Kidney epithelial cell (primary cell): Measurements from ENCODE around the gene CHI3L1. TPM values are rescaled to one million over a fixed set of nuclear protein-coding genes. Genes with fewer than 3 reads are reported as not detected.

ENCODE experiments used
- DNase-seq: peaks from one replicate; pipeline ENCODE4 v3.0.0-alpha.2; 2010; ENCODE audit warnings: low read depth
- H3K27me3 ChIP-seq: 2 replicates; pipeline ENCODE4 v1.6.0; 2011; ENCODE audit warnings: low read length; ENCODE audit not compliant: control insufficient read depth, insufficient read depth
- H3K36me3 ChIP-seq: 2 replicates; pipeline ENCODE4 v1.5.1; 2011; ENCODE audit warnings: low read length; ENCODE audit not compliant: control insufficient read depth, insufficient read depth
- H3K4me3 ChIP-seq: 2 replicates; pipeline ENCODE4 v1.5.1; 2011; ENCODE audit warnings: low read depth, mild to moderate bottlenecking, control low read depth, low read length
- total RNA-seq: library from RNA; depleted of rRNA; stranded (reverse); fragments of >200 nt; gene quantifications from 2 replicates; pipeline ENCODE4 v1.2.3, GENCODE V29; 2015
- TF ChIP-seq, protein P1 (sequence below): IDR thresholded peaks from 2 replicates; pipeline ENCODE4 v1.5.1; 2011; ENCODE audit warnings: mild to moderate bottlenecking, moderate library complexity, low read length, control low read depth, inconsistent platforms; ENCODE audit not compliant: insufficient read depth, poor library complexity, severe bottlenecking

The CHI3L1 gene
- total RNA-seq, 1 donor from 2014 or later: 1.5 TPM

- Histone ChIP-seq H3K4me3 (no peak overlapping the region), H3K27me3 (no peaks in the 10 kb centered on the region), H3K36me3 (no peaks in the 10 kb centered on the region)
- TF ChIP-seq, protein P1, sequence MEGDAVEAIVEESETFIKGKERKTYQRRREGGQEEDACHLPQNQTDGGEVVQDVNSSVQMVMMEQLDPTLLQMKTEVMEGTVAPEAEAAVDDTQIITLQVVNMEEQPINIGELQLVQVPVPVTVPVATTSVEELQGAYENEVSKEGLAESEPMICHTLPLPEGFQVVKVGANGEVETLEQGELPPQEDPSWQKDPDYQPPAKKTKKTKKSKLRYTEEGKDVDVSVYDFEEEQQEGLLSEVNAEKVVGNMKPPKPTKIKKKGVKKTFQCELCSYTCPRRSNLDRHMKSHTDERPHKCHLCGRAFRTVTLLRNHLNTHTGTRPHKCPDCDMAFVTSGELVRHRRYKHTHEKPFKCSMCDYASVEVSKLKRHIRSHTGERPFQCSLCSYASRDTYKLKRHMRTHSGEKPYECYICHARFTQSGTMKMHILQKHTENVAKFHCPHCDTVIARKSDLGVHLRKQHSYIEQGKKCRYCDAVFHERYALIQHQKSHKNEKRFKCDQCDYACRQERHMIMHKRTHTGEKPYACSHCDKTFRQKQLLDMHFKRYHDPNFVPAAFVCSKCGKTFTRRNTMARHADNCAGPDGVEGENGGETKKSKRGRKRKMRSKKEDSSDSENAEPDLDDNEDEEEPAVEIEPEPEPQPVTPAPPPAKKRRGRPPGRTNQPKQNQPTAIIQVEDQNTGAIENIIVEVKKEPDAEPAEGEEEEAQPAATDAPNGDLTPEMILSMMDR: no peak
- no peak for DNase-seq
Observed at GRCh38 chr1:203199002-203199401, 12.5 kb upstream of the CHI3L1 start.

DNA sequence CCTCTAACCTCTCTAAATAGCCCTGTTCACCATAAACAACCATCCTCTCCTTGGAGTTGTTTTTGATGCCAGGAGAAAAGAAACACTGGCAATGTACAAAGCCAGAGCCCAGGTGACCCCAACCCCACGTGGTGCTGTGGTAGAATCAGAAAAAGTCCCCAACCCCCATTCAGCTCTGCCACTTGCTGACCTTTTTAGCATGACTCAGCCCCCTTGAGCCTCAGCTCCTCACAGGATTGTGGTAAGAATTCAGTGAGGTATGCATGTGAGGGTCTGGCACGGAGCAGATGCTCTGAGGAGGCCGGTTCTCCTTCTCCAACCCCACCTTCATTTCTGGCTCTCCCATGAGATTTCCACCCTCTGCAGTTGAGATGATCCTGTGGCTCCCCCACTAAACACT lies 11.1 kb upstream of the CHI3L1 start:
- Histone ChIP-seq H3K36me3 (no peaks in the 10 kb centered on the region), H3K27me3 (no peaks in the 10 kb centered on the region), H3K4me3 (no peak overlapping the region)
- peak; percentile 57 for DNase-seq
- TF ChIP-seq, protein P1: no peak

DNA sequence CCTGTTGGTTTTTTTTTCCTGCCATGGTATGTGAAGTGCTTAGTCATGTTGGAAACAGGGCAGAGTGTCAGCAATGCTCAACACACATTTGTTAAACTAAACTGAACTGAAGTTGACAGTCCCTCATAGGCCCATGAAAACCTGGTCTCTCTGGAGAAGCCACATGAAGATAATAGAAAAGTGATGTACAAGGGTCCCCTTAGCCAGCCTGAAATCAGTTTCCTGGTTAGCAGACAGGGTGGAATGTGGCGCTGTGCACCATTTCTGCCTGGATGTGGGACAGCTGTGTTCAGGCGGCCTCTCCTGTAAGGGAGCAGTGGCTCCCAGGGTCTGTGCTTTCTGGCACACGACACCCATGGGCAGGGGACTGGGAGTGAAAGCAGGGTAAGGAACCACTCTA lies 9.9 kb upstream of the CHI3L1 start:
- TF ChIP-seq, protein P1: no peak
- H3K27me3 ChIP-seq: no peaks in the 10 kb centered on the region
- no peak overlapping the region for H3K4me3 ChIP-seq
- no peak for DNase-seq
- no peaks in the 10 kb centered on the region for H3K36me3 ChIP-seq

DNA sequence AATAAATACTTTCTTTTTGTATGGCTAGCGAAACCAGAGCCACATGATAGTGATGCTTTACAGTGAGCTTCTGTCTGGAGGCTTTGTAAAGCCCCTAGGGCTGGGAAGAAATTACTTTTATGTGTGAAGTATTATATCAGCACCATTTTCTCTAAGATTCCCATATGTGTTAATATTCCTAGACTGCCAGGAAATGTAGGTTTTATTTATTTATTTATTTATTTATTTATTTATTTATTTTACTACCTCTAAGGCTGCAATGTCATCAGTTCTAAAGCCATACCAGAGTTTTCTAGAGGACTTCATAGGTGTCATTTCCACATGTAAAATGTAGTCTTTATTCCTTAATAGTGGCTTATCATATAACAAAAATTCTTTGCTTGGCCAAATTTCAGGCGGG lies 4.4 kb upstream of the CHI3L1 start:
- no peaks in the 10 kb centered on the region for H3K36me3 ChIP-seq
- TF ChIP-seq, protein P1: no peak
- H3K4me3 ChIP-seq: no peak overlapping the region
- DNase-seq: no peak
- H3K27me3 ChIP-seq: no peaks in the 10 kb centered on the region

GRCh38 chr1:203189951-203190352 lies 3.4 kb upstream of the CHI3L1 start:
- DNase-seq: no peak
- H3K4me3 ChIP-seq: no peak overlapping the region
- TF ChIP-seq, protein P1: no peak
- no peaks in the 10 kb centered on the region for H3K27me3 ChIP-seq
- H3K36me3 ChIP-seq: no peaks in the 10 kb centered on the region

- no peak overlapping the region for H3K4me3 ChIP-seq
- TF ChIP-seq, protein P1: no peak
- H3K27me3 ChIP-seq: no peaks in the 10 kb centered on the region
- H3K36me3 ChIP-seq: no peaks in the 10 kb centered on the region
- DNase-seq: no peak
Observed at GRCh38 chr1:203188686-203189232, 2.3 kb upstream of the CHI3L1 start.
